ENCODE measurements around the gene RETREG3.

RETREG3 gene

GRCh38 chr17:42612013-42612412 lies 2.8 kb upstream of the RETREG3 start:
- no peak for DNase-seq

- peak; percentile 14 for DNase-seq
Measured at GRCh38 chr17:42609814-42610801, 934 bp upstream of the RETREG3 start.

DNA sequence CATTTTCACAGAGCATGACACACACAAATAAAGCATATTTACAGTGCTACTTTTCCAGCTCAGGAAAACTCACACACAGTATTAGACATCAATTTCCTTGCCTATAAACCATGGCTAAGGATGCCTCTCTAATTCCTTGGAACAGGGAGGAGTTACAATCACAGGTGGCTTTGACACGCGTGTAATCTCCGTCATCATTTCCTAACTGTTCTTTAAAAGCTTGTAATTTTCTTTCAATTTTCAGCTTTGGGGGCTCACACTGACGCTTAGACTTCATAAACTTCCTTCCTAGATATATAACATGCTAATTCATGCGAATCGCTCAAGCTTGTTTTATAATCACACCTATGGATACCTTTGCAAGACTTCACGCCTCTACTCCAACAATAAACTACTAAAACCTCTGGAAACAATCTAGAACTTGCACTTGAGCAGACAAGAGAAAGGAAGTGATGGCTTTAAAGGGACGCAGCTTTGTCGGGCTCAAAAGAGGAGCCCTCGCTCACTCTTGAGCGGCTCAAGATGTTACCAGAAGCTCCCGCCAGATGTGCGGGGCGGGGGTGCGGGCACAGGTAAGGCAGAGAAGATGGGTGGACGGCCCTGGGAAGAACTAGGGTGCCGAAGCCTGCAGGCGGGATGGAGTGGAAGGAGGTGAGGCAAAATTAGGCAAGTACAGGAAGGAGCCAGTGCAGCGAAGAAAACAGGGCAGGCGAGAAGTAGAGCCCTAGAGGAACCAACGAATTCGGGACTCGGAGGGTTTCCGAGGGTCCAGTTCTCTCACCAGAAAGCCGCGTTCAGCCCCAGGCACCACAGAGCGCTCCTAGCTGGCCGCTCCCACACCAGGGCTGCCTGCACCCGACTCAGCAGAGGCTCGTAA lies 631 bp downstream of the RETREG3 start:
- peak; percentile 15 for DNase-seq

- DNase-seq, result no peak
Measured at GRCh38 chr17:42607769-42608168, 1.4 kb downstream of the RETREG3 start.

DNA sequence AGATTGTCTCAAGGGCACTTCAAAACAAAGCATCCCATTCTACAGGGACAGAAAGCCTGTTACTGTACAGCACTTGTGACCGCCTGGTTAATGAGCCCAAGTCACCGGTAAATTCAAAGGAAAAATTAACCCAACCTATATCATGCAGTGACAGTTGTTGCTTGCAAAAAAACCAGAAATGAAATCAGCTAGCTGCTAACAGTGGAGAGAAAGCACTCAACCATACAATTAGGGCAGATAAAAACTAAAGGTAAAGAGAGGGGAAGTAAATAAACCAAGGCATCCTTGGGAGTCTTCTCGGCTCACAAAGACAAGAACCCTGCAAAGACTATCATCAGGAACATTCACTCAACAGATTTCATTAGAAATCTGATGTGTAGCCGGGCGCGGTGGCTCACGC lies 5.9 kb downstream of the RETREG3 start:
- no peak for DNase-seq

- DNase-seq, result no peak
Measured at GRCh38 chr17:42598905-42599304, 10.3 kb downstream of the RETREG3 start.

- DNase-seq, result no peak
Measured at GRCh38 chr17:42596386-42596785, 12.8 kb downstream of the RETREG3 start.

- DNase-seq, result no peak
Measured at GRCh38 chr17:42591411-42591810, 17.8 kb downstream of the RETREG3 start.

- DNase-seq, result no peak
Measured at GRCh38 chr17:42590886-42591285, 18.3 kb downstream of the RETREG3 start.

DNA sequence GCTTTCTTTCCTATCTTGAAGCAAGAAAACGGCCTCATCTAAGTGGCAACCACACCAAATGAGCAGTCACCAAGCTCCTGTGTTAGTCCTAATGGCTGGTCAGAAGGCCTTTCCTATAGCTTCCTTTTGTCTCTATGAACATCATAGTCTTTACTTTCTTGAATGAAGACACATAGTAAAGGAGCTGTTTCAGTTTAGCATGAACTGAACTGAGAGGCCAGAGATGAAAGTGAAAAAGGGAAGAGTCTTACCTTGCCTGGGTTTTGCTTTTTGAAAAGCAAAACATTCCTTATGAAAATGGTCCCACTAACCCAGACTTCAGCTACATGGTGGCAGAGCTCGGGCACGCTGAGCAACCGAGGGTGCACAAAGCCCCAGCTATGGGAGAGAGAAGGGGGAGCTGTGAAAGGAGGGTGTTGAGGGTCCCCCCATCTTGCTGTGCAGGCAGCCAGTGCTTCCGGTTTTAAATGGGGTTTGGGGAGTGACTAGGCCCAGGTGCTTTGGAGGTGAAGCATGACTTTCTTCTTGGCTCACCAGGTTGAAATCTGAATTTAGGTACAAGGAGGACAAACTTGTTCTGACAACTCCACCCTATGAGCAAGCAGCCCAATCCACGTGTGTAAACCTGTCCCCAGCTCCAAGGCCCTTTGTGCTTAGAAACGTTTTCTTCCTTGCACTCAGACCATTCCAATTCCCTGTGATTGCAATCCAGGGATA lies 22.5 kb downstream of the RETREG3 start:
- DNase-seq, result no peak

DNA sequence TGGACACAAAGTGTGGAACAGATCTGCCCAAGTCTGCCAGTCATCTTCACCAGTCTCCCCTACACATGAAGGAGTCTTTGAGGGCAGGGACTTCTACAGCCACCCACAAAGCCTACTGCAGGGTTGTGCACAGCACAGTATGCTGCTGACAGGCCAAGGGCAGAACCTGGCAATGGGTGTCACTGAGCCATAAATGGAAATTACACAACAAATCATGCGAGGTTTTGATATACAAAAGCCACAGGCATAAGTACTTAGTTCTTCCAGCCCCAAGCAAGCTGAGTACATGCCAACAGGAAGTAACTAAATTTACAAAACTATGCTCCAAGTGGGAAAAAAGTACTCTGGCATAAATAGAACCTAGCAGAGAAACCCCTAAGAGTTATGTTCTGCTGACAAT lies 23.8 kb downstream of the RETREG3 start:
- DNase-seq, result no peak

- no peak for DNase-seq
Measured at GRCh38 chr17:42584880-42585279, 24.3 kb downstream of the RETREG3 start.

DNA sequence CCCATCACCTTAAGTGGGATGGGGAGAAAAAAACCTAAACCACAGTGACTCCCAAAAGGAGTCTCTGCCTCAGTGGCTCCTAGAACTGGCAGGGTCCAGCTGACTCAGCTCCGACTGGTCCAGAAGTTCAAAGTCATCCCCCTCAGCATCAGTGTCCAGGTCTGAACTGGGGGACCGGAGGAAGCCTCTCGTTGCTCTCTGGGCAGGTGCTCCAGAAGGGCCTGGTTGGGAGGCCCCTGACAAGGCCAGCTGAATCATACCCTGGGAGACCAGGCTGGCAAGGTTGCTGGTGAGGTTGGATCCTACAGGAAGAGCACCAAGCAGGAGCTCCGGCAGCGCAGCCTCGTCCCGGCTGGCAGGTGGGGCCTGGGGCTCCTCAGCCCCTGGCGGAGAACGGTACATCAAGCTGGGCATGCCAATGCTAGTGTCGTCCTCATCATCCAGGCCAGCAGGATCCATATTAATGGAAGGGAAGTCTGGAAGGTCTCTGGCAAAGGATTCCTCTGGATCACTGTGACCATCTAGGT lies 27.4 kb downstream of the RETREG3 start:
- no peak for DNase-seq

DNA sequence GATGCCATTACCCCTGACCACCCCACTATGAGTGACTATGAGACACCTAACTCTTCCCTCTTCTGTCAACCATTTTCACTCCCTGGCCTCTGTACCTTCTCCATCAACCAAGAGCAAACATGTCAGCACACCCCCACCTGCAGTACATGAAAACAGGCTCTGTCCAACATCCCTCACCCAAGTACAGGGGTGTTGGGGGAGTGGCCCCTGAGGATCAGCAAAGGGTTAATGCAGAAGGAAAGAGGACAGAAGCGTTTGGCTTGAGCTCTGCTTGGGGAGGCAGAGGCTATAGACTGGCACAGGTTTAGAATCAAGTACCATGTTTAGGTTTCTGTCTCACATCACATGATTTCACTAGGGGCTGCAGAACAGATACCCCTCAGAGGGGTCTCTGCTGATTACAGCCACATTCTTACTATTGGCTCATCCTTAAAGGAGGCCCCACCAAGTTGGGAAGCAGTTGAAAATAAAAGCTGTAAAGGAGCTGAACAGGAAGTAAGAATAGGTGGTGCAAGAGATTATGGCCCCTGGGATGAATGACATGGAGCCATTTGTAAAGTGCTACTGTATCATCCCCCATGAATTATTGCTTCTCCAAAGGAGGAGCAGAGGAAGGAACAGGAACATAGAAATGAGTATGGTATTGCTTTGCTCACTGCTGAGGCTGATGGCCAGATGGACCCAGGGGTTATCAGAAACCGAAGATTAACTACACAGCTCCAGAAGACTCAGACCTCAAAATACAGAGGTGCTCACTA lies 29.2 kb downstream of the RETREG3 start:
- DNase-seq, result no peak

DNA sequence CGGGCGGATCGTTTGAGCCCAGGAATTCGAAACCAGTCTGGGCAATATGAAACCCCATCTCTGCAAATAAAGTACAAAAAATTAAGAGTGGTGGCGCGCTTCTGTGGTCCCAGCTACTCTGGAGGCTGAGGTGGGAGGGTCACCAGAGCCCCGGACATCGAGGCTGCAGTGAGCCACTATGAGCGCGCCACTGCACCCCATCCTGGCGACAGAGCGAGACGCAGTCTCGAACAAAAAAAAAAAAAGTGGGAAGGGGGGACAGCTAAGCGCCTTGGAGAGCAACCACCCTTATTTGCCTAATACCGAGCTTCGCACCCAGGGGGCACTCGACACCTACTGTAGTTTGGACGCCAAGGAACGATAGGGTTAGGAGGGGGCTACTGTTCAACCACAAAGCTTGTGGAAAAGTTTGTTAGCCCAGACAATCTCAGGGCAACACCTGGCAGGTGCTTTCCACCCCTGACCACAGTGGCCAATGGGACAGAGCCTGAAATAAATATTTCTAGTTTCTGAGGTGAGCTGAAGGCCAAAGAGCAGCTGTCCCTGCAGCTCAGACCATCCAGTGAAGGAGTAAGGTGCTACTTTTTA lies 30.8 kb downstream of the RETREG3 start:
- peak; percentile 80 for DNase-seq

- DNase-seq, result peak; percentile 98
Measured at GRCh38 chr17:42577532-42578281, 31.5 kb downstream of the RETREG3 start, which contains the start of gene PSMC3IP. PSMC3IP (minus strand) TSS chr17:42577729; CDS start chr17:42577686, 43 bp downstream.

DNA sequence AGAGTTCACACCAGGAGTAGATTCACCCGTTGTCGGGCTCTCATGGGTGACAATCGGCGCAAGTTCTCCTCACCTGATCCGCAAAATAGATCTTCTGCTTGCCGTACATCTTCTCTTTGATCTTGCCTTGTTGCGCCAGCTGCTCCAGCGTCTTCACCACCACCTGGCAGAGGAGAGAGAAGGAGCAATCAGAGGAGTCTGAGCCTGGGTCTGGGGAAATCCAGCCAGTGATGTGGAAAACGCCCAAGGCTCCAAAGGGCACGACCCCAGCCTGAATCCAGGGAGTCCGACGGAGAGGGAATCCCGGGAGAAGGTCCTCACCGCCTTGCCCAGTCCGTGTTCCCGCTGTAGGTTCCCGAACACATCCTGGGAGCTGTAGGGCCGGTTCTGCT lies 32.0 kb downstream of the RETREG3 start:
- no peak for DNase-seq

DNA sequence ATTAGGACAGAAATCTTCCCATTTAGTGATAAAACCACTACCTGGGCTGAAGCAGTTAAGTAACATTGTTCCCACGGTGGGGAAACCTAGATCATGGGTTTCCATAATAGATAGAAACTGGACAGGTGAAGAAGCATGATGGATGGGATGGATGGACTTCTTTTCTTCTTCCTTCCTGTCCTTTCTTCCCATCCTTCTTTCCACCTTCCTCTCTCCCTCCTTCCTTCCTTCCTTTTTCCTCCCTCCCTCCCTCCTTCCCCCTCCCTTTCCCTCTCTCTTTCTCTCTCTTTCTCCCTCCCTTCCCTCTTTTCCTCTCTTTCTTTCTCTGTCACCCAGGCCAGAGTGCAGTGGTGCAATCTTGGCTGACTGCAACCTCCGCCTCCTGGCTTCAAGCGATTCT lies 34.7 kb downstream of the RETREG3 start:
- DNase-seq, result no peak

- no peak for DNase-seq
Measured at GRCh38 chr17:42573095-42573494, 36.1 kb downstream of the RETREG3 start.

GRCh38 chr17:42571435-42572225 lies 37.5 kb downstream of the RETREG3 start:
- no peak for DNase-seq
